ENCODE results near the gene MSI2.
"Not testable (repeated sequence)": the region's sequence is repeated elsewhere in the genome, so short reads cannot be mapped to it uniquely, and the experiment has no call there.

MSI2 gene

GRCh38 chr17:57619061-57619937, 363.0 kb downstream of the MSI2 start:
- DNase-seq (ENCODE audit: low spot score), result no peak

- no peak for DNase-seq (ENCODE audit: low spot score)
Observed at GRCh38 chr17:57620576-57620975, 364.3 kb downstream of the MSI2 start.

GRCh38 chr17:57621791-57622190, 365.5 kb downstream of the MSI2 start:
- DNase-seq (ENCODE audit: low spot score), result not testable (repeated sequence)

GRCh38 chr17:57622306-57622682, 366.0 kb downstream of the MSI2 start:
- DNase-seq (ENCODE audit: low spot score), result no peak

- DNase-seq (ENCODE audit: low spot score), result no peak
Observed at GRCh38 chr17:57622683-57623433, 366.5 kb downstream of the MSI2 start.

GRCh38 chr17:57623620-57624019, 367.3 kb downstream of the MSI2 start:
- DNase-seq (ENCODE audit: low spot score), result no peak

GRCh38 chr17:57624386-57624785, 368.1 kb downstream of the MSI2 start:
- no peak for DNase-seq (ENCODE audit: low spot score)

- DNase-seq (ENCODE audit: low spot score), result no peak
Observed at GRCh38 chr17:57625511-57625910, 369.2 kb downstream of the MSI2 start.

GRCh38 chr17:57625957-57626356, 369.6 kb downstream of the MSI2 start:
- no peak for DNase-seq (ENCODE audit: low spot score)

- DNase-seq (ENCODE audit: low spot score), result no peak
Observed at GRCh38 chr17:57626520-57627210, 370.3 kb downstream of the MSI2 start.

- no peak for DNase-seq (ENCODE audit: low spot score)
Observed at GRCh38 chr17:57627591-57627990, 371.3 kb downstream of the MSI2 start.

GRCh38 chr17:57628421-57628820, 372.1 kb downstream of the MSI2 start:
- DNase-seq (ENCODE audit: low spot score), result no peak

GRCh38 chr17:57629470-57629869, 373.1 kb downstream of the MSI2 start:
- no peak for DNase-seq (ENCODE audit: low spot score)

- DNase-seq (ENCODE audit: low spot score), result no peak
Observed at GRCh38 chr17:57629886-57630285, 373.6 kb downstream of the MSI2 start.

- no peak for DNase-seq (ENCODE audit: low spot score)
Observed at GRCh38 chr17:57630736-57631135, 374.4 kb downstream of the MSI2 start.

- DNase-seq (ENCODE audit: low spot score), result no peak
Observed at GRCh38 chr17:57631871-57632270, 375.5 kb downstream of the MSI2 start.

- no peak for DNase-seq (ENCODE audit: low spot score)
Observed at GRCh38 chr17:57632294-57632693, 376.0 kb downstream of the MSI2 start.

- DNase-seq (ENCODE audit: low spot score), result no peak
Observed at GRCh38 chr17:57633236-57633635, 376.9 kb downstream of the MSI2 start.

- DNase-seq (ENCODE audit: low spot score), result no peak
Observed at GRCh38 chr17:57634713-57635465, 378.6 kb downstream of the MSI2 start.

- no peak for DNase-seq (ENCODE audit: low spot score)
Observed at GRCh38 chr17:57636274-57636673, 380.0 kb downstream of the MSI2 start.

GRCh38 chr17:57636985-57637665, 380.8 kb downstream of the MSI2 start:
- DNase-seq (ENCODE audit: low spot score), result no peak

- no peak for DNase-seq (ENCODE audit: low spot score)
Observed at GRCh38 chr17:57637666-57638010, 381.3 kb downstream of the MSI2 start.

Measured in hematopoietic multipotent progenitor cell treated with erythropoietin and hydrocortisone succinate and interleukin-3 and kit ligand, for 17 days (in vitro differentiated cells).